Activated CD8-positive, alpha-beta memory T cell treated with anti-CD3 and anti-CD28 coated beads for 4 hours (primary cell): ENCODE data around the gene CEP95.
"Not testable (repeated sequence)": the region's sequence is repeated elsewhere in the genome, so short reads cannot be mapped to it uniquely, and the experiment has no call there.

Source experiments
- DNase-seq, 2 donors: peaks; one replicate each; pipeline ENCODE4 v3.0.0-alpha.2; 2020; ENCODE audit warnings: low read depth in 2 of 2

Gene CEP95

DNA sequence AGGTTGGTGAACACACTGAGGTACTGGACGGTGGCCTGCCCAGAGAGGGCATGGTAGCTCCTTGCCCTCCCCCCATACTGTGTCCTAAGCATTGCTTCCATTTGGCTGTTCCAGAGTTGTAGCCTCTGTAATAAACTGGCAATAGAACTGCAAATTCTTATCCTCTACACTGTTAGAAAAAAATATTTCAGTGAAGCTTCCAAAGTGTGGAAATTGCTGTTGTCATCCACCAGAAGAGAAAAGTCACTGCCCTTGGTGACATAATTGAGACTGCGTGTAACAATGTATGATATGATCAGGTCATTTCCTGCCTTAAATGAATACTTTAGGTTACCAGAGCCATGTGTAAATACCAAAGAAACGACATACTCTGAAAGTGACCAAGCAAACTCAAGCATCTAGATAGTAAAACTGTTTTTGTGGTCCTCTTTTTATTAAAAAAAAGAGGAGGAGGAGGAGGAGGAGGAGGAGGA is 65.9 kb downstream of the CEP95 start:
- DNase-seq: no peak

DNA sequence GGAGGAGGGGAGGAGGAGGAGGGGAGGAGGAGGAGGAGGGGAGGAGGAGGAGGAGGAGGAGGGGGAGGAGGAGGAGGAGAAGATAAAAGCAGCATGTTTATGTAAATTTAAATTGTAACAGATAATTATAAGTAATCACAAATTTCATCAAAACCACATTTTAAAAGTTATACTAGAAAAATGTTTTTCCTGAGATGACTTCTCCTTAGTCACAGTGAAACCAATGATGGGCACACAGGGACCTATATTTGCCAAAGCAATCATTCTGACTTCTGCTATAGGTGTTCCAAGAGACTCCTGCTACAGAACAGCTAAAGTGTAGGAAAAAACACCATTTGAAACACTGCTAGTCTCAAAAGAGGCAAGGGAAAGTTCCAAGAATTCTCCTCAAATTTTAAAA is 66.4 kb downstream of the CEP95 start:
- no peak for DNase-seq

DNA sequence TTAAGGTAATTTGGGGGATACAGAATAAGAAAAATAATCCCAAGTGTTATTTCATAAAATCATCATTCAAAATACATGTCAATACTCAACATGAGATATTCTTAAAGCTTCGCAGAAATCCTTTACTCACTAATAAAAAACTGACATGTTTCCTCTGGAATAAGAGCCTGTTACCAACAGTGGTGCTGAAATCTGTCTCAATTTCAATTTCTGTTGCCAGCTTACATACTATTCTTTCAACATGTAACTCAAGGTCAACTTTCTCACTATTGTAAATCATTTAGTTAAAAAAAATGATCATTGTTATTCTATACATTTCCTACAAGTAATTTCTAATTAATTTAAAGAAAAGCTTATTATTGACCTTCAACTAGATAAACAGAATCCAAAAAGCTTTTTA is 67.9 kb downstream of the CEP95 start:
- DNase-seq: no peak

DNA sequence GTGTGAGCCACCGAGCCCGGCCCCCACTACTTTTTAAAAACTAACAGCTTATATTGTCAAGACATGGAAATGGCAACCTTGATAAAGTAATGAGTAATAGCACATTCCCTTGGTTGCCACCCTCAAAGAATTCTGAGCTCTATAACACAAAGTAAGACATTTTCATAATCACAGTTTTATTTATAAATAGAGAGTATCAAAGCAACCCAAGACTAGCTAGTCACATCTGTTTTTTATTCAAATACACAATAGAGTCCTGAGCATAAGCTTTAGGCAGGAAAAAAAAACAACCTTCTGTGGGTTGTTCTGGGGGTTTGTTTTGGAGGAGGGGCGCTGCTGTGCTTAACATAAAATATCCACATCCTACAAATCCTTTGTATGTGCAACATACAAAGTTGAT is 68.7 kb downstream of the CEP95 start:
- no peak for DNase-seq

DNA sequence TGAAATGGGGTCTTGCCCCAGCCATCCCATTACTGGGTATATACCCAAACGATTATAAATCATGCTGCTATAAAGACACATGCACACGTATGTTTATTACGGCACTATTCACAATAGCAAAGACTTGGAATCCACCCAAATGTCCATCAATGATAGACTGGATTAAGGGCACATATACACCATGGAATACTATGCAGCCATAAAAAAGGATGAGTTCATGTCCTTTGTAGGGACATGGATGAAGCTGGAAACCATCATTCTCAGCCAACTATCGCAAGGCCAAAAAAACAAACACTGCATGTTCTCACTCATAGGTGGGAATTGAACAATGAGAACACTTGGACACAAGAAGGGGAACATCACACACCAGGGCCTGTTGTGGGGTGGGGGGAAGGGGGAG is 70.2 kb downstream of the CEP95 start:
- not testable (repeated sequence) for DNase-seq

DNA sequence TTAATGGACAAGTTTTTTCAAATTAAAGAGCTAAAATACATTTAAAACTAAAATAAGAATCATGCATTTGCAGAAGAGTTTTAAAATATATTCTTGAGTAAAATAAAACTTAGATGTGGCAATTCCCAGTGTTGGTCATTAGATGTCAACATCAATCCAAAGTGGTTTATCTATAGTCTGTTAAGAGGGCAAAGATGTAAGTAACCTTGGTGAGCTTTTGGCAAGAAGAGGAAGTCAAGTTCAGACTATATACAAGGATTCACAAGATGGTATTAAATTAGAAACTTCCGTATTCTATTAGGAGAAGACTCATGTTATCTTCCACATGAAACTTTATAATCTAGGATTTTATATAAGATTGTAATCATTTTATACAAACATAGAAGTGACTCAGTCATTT is 73.1 kb downstream of the CEP95 start:
- DNase-seq: no peak

DNA sequence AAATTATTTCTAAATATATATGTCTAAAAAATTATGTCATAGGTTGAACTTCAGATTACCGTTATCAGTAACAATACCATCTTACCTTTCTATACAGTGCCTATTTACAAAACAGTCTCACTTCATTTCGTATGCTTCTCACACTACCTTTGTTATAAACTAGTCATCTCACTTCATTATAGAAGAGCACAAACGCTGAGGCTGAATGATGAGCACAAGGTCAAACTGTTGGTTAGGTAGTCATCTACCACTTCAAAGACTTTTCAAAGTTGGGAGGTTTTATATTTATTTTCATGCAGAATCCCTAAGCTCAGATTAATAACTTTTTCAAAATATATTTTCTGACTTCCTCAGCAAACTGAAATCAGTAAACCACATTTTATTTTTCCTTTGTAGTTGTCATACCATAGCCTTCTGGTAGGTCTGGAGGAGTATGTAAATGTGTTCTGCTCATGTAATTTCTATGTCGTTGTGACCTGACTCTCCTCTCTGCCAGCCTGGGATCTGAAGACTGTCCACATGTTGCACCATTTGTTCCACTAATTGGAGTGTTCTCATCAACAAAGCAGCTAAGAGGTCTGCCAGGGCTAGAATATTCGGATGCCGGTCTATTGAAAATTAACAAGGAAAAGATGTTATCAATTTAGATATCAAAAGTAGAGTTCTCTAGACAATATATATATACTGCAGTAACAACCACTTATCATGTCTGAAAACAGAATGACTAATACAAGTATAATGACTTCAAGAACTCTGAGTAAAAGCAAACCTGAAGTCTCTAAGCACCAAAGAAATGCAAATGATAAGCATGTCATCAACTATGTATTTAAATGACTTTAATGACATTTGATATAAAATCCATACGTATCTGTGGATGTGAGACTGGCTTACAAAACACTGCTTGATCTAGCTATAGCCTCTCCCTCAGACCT is 73.9 kb downstream of the CEP95 start:
- no peak for DNase-seq

DNA sequence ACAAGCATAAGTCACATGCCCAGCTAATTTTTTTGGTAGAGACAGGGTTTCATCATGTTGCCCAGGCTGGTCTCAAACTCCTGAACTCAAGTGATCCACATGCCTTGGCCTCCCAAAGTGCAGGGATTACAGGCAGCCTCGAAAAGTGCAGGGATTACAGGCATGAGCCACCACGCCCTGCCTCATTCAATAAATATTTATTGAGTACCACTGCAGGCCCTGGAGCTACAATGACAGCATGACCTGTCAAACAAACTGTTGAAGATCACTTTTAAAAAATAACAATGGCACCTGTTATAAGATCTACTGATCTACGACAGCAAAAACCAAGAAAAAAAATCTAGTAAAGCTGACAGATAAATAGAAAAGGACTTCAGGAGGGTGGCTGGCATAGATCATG is 76.3 kb downstream of the CEP95 start:
- no peak for DNase-seq

DNA sequence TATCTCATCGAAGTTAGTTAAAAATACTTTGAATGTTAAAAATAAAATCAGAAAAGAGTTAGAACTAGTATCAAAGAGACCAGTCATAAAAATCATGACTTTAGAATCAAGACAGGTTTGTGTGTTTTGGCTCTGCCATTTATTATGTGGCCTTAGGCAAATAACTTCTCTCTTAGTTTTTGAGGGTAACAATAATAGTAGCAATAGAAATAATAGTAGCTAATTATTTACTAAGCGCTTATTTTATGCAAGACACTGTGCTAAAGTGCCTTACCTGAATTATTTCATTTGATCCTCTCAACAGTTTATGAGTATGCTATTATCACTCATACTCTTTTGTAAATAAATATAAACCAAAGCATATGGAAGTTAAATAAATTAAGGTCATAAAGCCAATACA is 78.4 kb downstream of the CEP95 start:
- no peak for DNase-seq
